GM12875 (cell line): ENCODE measurements around the gene EMP2.
A peak's percentile ranks its signal among the peaks of the same experiment; 100 is the strongest.
"Not testable (repeated sequence)": the region's sequence is repeated elsewhere in the genome, so short reads cannot be mapped to it uniquely, and the experiment has no call there.

ENCODE experiments used
- H3K4me3 ChIP-seq: one replicate; pipeline ENCODE4 v1.5.1; 2011; ENCODE audit warnings: low read depth, low read length, control low read depth
- CTCF ChIP-seq: IDR thresholded peaks from 2 replicates; pipeline ENCODE4 v1.5.1; 2011; ENCODE audit warnings: low read depth, mild to moderate bottlenecking, control low read depth, inconsistent platforms, low read length, moderate library complexity, borderline replicate concordance; ENCODE audit not compliant: insufficient read depth

Gene EMP2

GRCh38 chr16:10514369-10515055 lies 65.9 kb downstream of the EMP2 start:
- peak; percentile 39; the same call in 1 of the 2 replicates for TF ChIP-seq CTCF
- no peak overlapping the region for H3K4me3 ChIP-seq

- TF ChIP-seq CTCF = no peak
- no peak overlapping the region for H3K4me3 ChIP-seq
Observed at GRCh38 chr16:10511829-10512228, 68.6 kb downstream of the EMP2 start.

- no peak for TF ChIP-seq CTCF
- H3K4me3 ChIP-seq = no peak overlapping the region
Observed at GRCh38 chr16:10510279-10510678, 70.1 kb downstream of the EMP2 start.

GRCh38 chr16:10509534-10510025 lies 70.8 kb downstream of the EMP2 start:
- no peak overlapping the region for H3K4me3 ChIP-seq
- peak; percentile 58; the same call in 1 of the 2 replicates for TF ChIP-seq CTCF

GRCh38 chr16:10505286-10505685 lies 75.1 kb downstream of the EMP2 start:
- H3K4me3 ChIP-seq = not testable (repeated sequence)

GRCh38 chr16:10504404-10504885 lies 76.0 kb downstream of the EMP2 start:
- H3K4me3 ChIP-seq = no peak overlapping the region
- no peak for TF ChIP-seq CTCF

- H3K4me3 ChIP-seq = no peak overlapping the region
- no peak for TF ChIP-seq CTCF
Observed at GRCh38 chr16:10502776-10503175, 77.6 kb downstream of the EMP2 start.
